Spleen (tissue), 11 donors: Measurements from ENCODE around the gene ACOX2. TPM values are rescaled to one million over a fixed set of nuclear protein-coding genes. Genes with fewer than 3 reads are reported as not detected.

ENCODE experiments used
- DNase-seq: peaks from one replicate; pipeline ENCODE4 v3.0.0-alpha.2; 2020
- H3K27ac ChIP-seq, 8 donors: fragments of 200-600 bp; sonication (generic) in 7 of 8; 1 replicate in 4 of 8; 2 replicates in 4 of 8; pipeline versions ENCODE4 v1.5.0 to v1.8.0; 2016 to 2021; ENCODE audit warnings: inconsistent platforms in 4 of 8, mild to moderate bottlenecking in 4 of 8, moderate library complexity in 1 of 8
- H3K27me3 ChIP-seq, 7 donors: fragments of 200-600 bp; sonication (generic) in 6 of 7; replicated peaks in 1 of 7; 1 replicate in 4 of 7; 2 replicates in 3 of 7; pipeline versions ENCODE4 v1.5.0 to v1.8.0; 2016 to 2021; ENCODE audit warnings: inconsistent platforms in 3 of 7, mild to moderate bottlenecking in 1 of 7
- H3K36me3 ChIP-seq, 6 donors: fragments of 200-600 bp; sonication (generic) in 5 of 6; 1 replicate in 4 of 6; 2 replicates in 2 of 6; pipeline versions ENCODE4 v1.5.0 to v1.8.0; 2016 to 2021; ENCODE audit warnings: inconsistent platforms in 2 of 6
- H3K4me1 ChIP-seq, 6 donors: fragments of 200-600 bp; sonication (generic) in 5 of 6; 1 replicate in 3 of 6; 2 replicates in 3 of 6; pipeline versions ENCODE4 v1.5.0 to v1.8.0; 2016 to 2021; ENCODE audit warnings: inconsistent platforms in 3 of 6
- H3K4me3 ChIP-seq, 8 donors: fragments of 200-600 bp; sonication (generic) in 7 of 8; 1 replicate in 4 of 8; 2 replicates in 4 of 8; pipeline versions ENCODE4 v1.5.0 to v1.8.0; 2016 to 2021; ENCODE audit warnings: inconsistent platforms in 4 of 8, mild to moderate bottlenecking in 4 of 8, moderate library complexity in 2 of 8
- H3K9me3 ChIP-seq, 8 donors: fragments of 200-600 bp; sonication (generic) in 7 of 8; 1 replicate in 4 of 8; 2 replicates in 4 of 8; pipeline versions ENCODE4 v1.5.0 to v1.8.0; 2016 to 2021; ENCODE audit warnings: inconsistent platforms in 4 of 8
- CTCF ChIP-seq, 11 experiments: fragments of 200-600 bp in 7 of 11; fragments of 450-650 bp in 4 of 11; sonication (generic) in 4 of 11; IDR thresholded peaks in 8 of 11; conservative IDR thresholded peaks in 3 of 11; 1 replicate in 7 of 11; 2 replicates in 4 of 11; pipeline versions ENCODE4 v1.4.0 to v1.8.0; 2016 to 2021; ENCODE audit warnings: antibody characterized with exemption in 11 of 11, inconsistent platforms in 4 of 11, mild to moderate bottlenecking in 1 of 11
- POLR2A ChIP-seq, 3 donors: fragments of 450-650 bp; IDR thresholded peaks; one replicate each; pipeline ENCODE4 v1.5.1; 2017; ENCODE audit warnings: antibody characterized with exemption in 3 of 3, mild to moderate bottlenecking in 1 of 3
- POLR2AphosphoS5 ChIP-seq, 3 donors: sonication (generic); formaldehyde crosslinking; IDR thresholded peaks; one replicate each; pipeline ENCODE4 v1.5.1; 2017; ENCODE audit warnings: antibody characterized with exemption in 3 of 3
- WGBS, 5 donors: extraction: QIAGEN DNeasy Blood & Tissue Kit in 3 of 5; methylation state at CpG; one replicate each; pipeline versions ENCODE4 v1.1.5 to v1.1.7; 2013 to 2018; 5-methylcytosine and 5-hydroxymethylcytosine counted together
- intact Hi-C: fragments of 100-400 bp; cut with DNase I; formaldehyde crosslinking; loops from one replicate; pipeline ENCODE4 v1.15.0; 2023; ENCODE audit warnings: low total_unique reads
- polyA plus RNA-seq, 3 donors: library from polyadenylated mRNA; stranded (reverse); fragments of 200-250 nt; gene quantifications; one replicate each; pipeline ENCODE4 v1.2.1, GENCODE V29; 2013
- total RNA-seq, 7 donors: library from RNA; depleted of rRNA in 3 of 7; stranded (reverse); fragments of >200 nt in 3 of 7; fragmentation: NEBNext Ultra II Directional in 4 of 7; extraction: Animal tissue kit (Norgen Biotek cat#: 25700) in 4 of 7; gene quantifications; one replicate each; pipeline versions ENCODE4 v1.1.0 to v1.2.1, GENCODE V29; 2016 to 2021
- donor health status: healthy with polysubstance abuse.
- donor health status: DM: no; HTN: no; CAD: no; lungs with moderate emphysema.
- donor health status: DM: no; HTN: no; CAD: no.
- donor health status: Bipolar disorder and iron deficiency.
- donor health status: healthy.
- donor health status: DM: no; HTN: no; CAD: no.
- donor health status: DM: yes; HTN: yes; CAD: no.

The ACOX2 gene
- total and polyA plus RNA-seq, 10 donors = 1.3 to 11.5 (median 5.0) TPM

- H3K4me1 ChIP-seq = peaks cover 5 to 17% (median 11%) of the 10 kb centered on the region in 6 donors
- TF ChIP-seq POLR2AphosphoS5 (IDR thresholded peaks at IDR 0.05) = no peak
- TF ChIP-seq POLR2A (IDR thresholded peaks at IDR 0.05) = no peak
- TF ChIP-seq CTCF (IDR thresholded peaks at IDR 0.05 in 8 of 11, conservative IDR thresholded peaks at IDR 0.05 in 3 of 11) = no peak
- H3K27me3 ChIP-seq = no peaks in the 10 kb centered on the region
- intact Hi-C loops = no loop called here
- 84 to 93% (median 88%) methylated on average over 5 to 9 of the region's 9 CpGs for WGBS, 5 donors
- H3K36me3 ChIP-seq = peaks cover 0 to 54% (median 3%) of the 10 kb centered on the region in 6 donors
- no peaks in the 10 kb centered on the region for H3K9me3 ChIP-seq
- no peak overlapping the region for H3K27ac ChIP-seq
- DNase-seq = no peak
- no peak overlapping the region for H3K4me3 ChIP-seq
Measured at GRCh38 chr3:58566398-58567250, 29.6 kb upstream of the ACOX2 start.

- WGBS, 5 donors = 83 to 87% (median 85%) methylated on average over 12 of the region's 12 CpGs
- intact Hi-C loops = no loop called here
- Histone ChIP-seq H3K9me3 (no peaks in the 10 kb centered on the region), H3K4me3 (no peak overlapping the region), H3K27me3 (no peaks in the 10 kb centered on the region), H3K27ac (no peak overlapping the region), H3K4me1 (peaks cover 5 to 17% (median 11%) of the 10 kb centered on the region in 6 donors), H3K36me3 (peaks cover 0 to 54% (median 3%) of the 10 kb centered on the region in 6 donors)
- DNase-seq = no peak
- TF ChIP-seq POLR2A (IDR thresholded peaks at IDR 0.05) = no peak
- TF ChIP-seq CTCF (IDR thresholded peaks at IDR 0.05 in 8 of 11, conservative IDR thresholded peaks at IDR 0.05 in 3 of 11) = no peak
- no peak for TF ChIP-seq POLR2AphosphoS5 (IDR thresholded peaks at IDR 0.05)
Measured at GRCh38 chr3:58565621-58566397, 28.8 kb upstream of the ACOX2 start.

GRCh38 chr3:58564456-58565160 lies 27.6 kb upstream of the ACOX2 start:
- no peak for DNase-seq
- Histone ChIP-seq H3K4me1 (peaks cover 5 to 16% (median 11%) of the 10 kb centered on the region in 6 donors), H3K36me3 (peaks cover 0 to 54% (median 3%) of the 10 kb centered on the region in 6 donors), H3K27ac (no peak overlapping the region), H3K9me3 (no peaks in the 10 kb centered on the region), H3K4me3 (no peak overlapping the region), H3K27me3 (no peaks in the 10 kb centered on the region)
- TF ChIP-seq POLR2AphosphoS5 (IDR thresholded peaks at IDR 0.05) = no peak
- no peak for TF ChIP-seq CTCF (IDR thresholded peaks at IDR 0.05 in 8 of 11, conservative IDR thresholded peaks at IDR 0.05 in 3 of 11)
- TF ChIP-seq POLR2A (IDR thresholded peaks at IDR 0.05) = no peak
- WGBS, 5 donors = 75 to 84% (median 79%) methylated on average over 13 of the region's 13 CpGs
- intact Hi-C loops = no loop called here
